NT2/D1 (cell line): ENCODE data around the gene APEX1.

ENCODE experiments used
- DNase-seq: peaks from one replicate; pipeline ENCODE4 v3.0.0-alpha.2; 2011; ENCODE audit warnings: low read depth, low spot score
- H3K27me3 ChIP-seq: 2 replicates; pipeline ENCODE4 v1.6.0; 2011; ENCODE audit warnings: mild to moderate bottlenecking; ENCODE audit not compliant: insufficient read length, insufficient read depth
- H3K36me3 ChIP-seq: 2 replicates; pipeline ENCODE4 v1.6.1; 2011; ENCODE audit warnings: mild to moderate bottlenecking, low read length, mixed read lengths; ENCODE audit not compliant: insufficient read depth, insufficient read length
- H3K4me1 ChIP-seq: 2 replicates; pipeline ENCODE4 v1.5.1; 2011; ENCODE audit not compliant: insufficient read depth, insufficient read length
- H3K4me3 ChIP-seq: 2 replicates; pipeline ENCODE4 v1.5.1; 2011; ENCODE audit warnings: low read depth; ENCODE audit not compliant: insufficient read length
- H3K9ac ChIP-seq: 2 replicates; pipeline ENCODE4 v1.6.0; 2011; ENCODE audit warnings: low read depth; ENCODE audit not compliant: insufficient read length
- H3K9me3 ChIP-seq: 2 replicates; pipeline ENCODE4 v1.5.1; 2011; ENCODE audit warnings: mild to moderate bottlenecking, low read length; ENCODE audit not compliant: insufficient read depth
- SUZ12 ChIP-seq: IDR thresholded peaks from 2 replicates; pipeline ENCODE4 v1.6.1; 2011; ENCODE audit not compliant: insufficient read length, insufficient read depth; ENCODE audit errors: extremely low read depth
- YY1 ChIP-seq: IDR thresholded peaks from 2 replicates; pipeline ENCODE4 v1.6.1; 2011; ENCODE audit not compliant: insufficient read length, insufficient read depth
- ZNF274 ChIP-seq: IDR thresholded peaks from 2 replicates; pipeline ENCODE4 v1.6.1; 2011; ENCODE audit warnings: mild to moderate bottlenecking, low read depth, low read length

The APEX1 gene

DNA sequence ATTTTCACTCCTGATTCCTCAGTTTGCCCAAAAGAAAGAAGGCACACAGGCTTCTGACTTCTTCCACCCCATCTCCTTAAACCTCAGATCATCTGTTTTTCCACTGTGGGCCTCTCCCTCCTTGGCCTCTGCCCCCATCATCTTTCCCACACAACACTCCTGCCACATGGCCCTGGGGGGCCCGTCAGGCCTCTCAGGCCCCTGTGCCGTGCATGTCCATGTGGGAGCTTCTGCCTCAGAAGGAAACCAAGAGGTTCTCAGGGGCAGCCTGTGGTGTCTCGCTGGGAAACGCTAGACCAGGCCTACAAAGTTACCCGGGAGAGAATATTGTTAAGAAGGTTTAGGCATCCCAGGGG lies 27.0 kb upstream of the APEX1 start:
- H3K9ac ChIP-seq: no peak overlapping the region
- no peak for DNase-seq

DNA sequence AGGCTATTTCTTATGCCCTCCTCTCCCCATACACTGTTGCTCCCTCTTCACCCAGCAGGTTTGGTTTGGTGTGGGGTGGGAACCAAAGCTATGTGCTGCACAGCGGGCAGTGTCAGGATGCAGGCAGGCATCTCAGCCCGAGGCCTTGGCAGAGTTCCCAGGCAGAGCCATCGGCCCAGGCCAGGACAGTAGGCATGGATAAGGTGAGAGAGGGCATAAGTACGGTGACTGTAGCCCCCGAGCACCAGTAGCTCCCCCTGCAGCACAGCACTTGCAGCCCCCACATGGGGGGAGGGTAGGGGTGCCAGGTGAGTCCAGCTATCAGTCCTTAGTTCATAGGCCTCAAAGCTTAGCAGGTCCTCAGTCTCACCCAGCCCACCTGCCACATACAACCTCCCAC lies 26.2 kb upstream of the APEX1 start:
- no peak overlapping the region for H3K4me3 ChIP-seq

More for the DNA sequence above, 27.0 kb upstream of the APEX1 start:
- TF ChIP-seq YY1 (no peak), ZNF274 (no peak), SUZ12 (no peak)
- H3K36me3 ChIP-seq: no peaks in the 10 kb centered on the region
- no peak overlapping the region for H3K4me3 ChIP-seq
- H3K4me1 ChIP-seq: no peaks in the 10 kb centered on the region
- no peaks in the 10 kb centered on the region for H3K27me3 ChIP-seq
- no peaks in the 10 kb centered on the region for H3K9me3 ChIP-seq

DNA sequence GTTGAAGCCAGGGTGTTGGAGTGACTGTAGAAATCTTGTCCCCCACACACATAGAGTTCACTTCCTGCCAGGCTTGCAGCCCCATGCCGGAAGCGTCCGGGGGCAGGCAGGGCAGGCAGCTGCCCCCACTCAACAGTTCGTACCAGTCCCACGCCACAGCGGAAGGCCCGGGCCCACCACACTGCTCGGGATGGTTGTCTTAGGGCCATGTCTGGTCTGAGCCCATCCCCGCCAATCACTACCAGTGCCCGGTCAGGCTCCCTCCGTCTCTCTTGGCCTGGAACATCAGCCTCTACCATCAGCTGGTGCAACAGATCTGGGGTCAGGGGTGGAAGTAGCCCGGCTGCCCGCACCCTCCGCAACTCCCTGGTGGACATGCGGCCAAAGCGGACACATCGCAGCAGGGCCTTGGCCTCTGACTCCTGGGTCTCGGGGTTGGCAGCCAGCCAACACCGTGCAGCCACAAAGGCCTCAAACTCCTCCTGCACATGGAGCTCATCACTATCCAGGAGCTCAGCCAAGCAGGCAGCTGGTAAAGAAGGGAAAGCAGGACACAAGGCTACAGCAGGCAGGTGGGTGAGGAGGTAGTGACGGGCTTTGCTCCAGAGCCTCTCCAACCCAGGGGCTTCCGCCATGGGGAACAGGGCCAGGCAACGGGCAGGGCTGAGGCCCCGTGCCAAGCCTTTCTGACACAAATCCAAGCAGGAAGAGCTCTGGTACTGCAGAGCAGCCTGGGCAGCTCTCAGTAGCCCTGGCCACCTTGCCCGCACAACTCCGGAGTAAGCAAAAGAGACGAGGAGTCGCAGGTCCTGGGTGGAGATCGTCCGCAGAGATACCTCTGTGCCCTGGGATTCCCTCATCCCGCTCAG lies 25.0 kb upstream of the APEX1 start:
- no peaks in the 10 kb centered on the region for H3K9me3 ChIP-seq
- no peak for DNase-seq
- no peaks in the 10 kb centered on the region for H3K27me3 ChIP-seq
- TF ChIP-seq SUZ12: no peak
- no peak for TF ChIP-seq YY1
- TF ChIP-seq ZNF274: no peak
- no peak overlapping the region for H3K4me3 ChIP-seq
- no peak overlapping the region for H3K9ac ChIP-seq
- no peaks in the 10 kb centered on the region for H3K4me1 ChIP-seq
- no peaks in the 10 kb centered on the region for H3K36me3 ChIP-seq

More for the DNA sequence above, 26.2 kb upstream of the APEX1 start:
- DNase-seq: no peak
- no peaks in the 10 kb centered on the region for H3K4me1 ChIP-seq
- no peaks in the 10 kb centered on the region for H3K27me3 ChIP-seq
- no peaks in the 10 kb centered on the region for H3K36me3 ChIP-seq
- TF ChIP-seq ZNF274: no peak
- no peak for TF ChIP-seq SUZ12
- TF ChIP-seq YY1: no peak
- H3K9me3 ChIP-seq: no peaks in the 10 kb centered on the region
- no peak overlapping the region for H3K9ac ChIP-seq

DNA sequence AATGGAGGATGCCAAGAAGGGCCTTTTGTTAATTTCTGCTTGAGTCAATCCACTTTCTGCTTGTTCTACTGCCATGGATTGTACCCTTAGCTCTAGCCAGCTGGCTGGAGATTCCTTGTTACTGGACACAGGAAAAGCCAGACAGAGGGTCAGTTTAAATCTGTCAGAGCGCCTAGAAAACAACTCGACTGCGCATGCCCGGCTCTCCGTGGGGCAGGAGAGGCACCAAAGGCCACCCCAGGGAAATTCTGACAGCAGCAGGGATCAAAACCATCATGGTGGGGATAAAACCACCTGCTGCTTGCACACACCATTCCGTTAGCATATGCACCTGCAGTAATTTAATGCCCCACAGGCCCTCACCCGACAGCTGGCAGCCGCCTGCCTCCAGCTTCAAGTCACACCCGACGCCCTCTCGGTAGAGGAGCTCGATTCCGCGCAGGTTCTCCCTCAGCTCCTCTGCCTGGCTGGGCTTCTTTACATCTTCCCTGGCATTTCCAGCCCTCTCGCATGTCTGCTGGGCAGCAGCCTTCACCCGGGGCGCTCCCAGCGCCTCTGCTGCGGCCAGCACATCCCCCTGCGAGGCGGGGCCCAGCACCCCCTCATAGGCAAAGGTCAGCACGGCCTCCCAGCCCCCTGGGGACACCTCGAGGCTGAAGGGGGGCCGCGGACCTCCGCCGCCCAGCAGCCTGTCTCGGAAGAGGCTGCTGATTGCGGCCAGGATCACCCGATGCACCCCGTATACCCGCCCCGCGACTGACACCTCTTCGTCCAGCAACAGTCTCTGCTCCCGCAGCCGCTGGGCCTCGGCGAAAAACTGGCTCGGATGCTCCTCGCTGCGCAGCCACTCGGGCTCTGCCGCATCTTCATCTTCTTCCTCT lies 20.1 kb upstream of the APEX1 start:
- Histone ChIP-seq H3K4me1 (no peaks in the 10 kb centered on the region), H3K9ac (no peak overlapping the region), H3K9me3 (no peaks in the 10 kb centered on the region), H3K4me3 (no peak overlapping the region), H3K27me3 (no peaks in the 10 kb centered on the region), H3K36me3 (no peaks in the 10 kb centered on the region)
- TF ChIP-seq YY1 (no peak), ZNF274 (no peak), SUZ12 (no peak)
- no peak for DNase-seq

DNA sequence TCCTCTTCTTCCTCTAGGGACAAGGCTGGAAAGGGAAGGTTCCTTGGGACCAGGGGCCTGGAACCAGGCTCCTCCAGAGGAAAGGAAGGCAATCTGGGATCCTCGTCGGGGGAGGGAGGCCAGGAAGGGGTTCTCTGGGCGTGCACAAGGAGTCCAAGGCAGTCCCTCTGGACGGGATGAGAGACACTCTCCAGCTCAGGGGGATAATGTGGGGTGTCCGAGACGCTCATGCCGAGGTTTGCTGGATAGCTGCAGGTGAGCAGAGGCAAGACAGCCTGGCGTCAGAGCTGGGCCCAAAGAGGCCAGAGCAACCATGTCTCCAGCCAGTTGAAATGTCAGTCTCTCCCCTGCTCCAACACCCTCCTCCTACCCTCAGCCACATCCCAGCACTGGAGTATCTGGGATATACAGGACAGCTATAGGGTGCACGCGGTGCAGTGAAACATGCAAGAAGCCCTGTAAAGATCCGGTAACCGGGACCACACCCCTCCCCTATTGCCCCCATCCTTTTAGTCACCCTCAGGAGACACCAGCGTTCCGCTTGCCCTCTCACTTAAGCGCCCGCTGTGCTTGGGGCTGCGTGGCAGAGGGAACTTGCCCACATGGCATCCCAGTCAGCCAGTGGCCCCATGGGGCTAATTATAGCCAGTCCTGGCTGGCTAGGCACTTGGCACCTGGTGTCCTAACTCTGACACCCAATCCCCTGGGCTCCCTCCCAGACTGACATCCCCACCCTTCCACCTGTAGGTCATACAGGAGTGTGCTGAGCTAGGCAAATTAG lies 19.3 kb upstream of the APEX1 start, which contains the start of gene KLHL33:
KLHL33 (minus strand) TSS at position 585 of the 781 bp plus-strand sequence; CDS start at position 230, 355 bp downstream.
- Histone ChIP-seq H3K36me3 (no peaks in the 10 kb centered on the region), H3K9ac (no peak within 1 kb of the TSS), H3K4me3 (no peak within 1 kb of the TSS), H3K27me3 (no peaks in the 10 kb centered on the region), H3K4me1 (no peaks in the 10 kb centered on the region), H3K9me3 (no peaks in the 10 kb centered on the region)
- no peak for DNase-seq
- TF ChIP-seq ZNF274 (no peak), SUZ12 (no peak), YY1 (no peak)

DNA sequence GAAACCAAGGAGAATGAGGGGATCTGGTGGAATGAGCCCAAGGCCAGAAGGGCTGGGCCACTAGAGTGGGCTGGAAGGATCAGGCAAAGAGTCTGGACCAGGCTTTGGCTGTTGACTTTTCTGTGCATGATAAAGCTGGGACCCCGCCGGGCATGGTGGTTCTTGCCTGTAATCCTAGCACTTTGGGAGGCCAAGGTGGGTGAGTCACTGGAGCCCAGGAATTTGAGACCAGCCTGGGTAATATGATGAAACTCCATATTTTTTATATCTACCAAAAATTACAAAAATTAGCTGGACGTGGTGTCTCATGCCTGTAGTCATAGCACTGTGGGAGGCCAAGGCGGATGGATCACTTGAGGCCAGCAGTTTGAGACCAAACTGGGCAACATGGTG lies 18.7 kb upstream of the APEX1 start:
- H3K9ac ChIP-seq: no peak overlapping the region
- no peak for DNase-seq

More for the DNA sequence above, 18.7 kb upstream of the APEX1 start:
- Histone ChIP-seq H3K27me3 (no peaks in the 10 kb centered on the region), H3K4me1 (no peaks in the 10 kb centered on the region), H3K36me3 (no peaks in the 10 kb centered on the region), H3K9me3 (no peaks in the 10 kb centered on the region), H3K4me3 (no peak overlapping the region)
- TF ChIP-seq ZNF274 (no peak), SUZ12 (no peak), YY1 (no peak)
